ENCODE results near the gene VWA8. TPM values are rescaled to one million over a fixed set of nuclear protein-coding genes. Genes with fewer than 3 reads are reported as not detected.

VWA8 gene
- total and polyA plus RNA-seq, 12 donors: 7.5 to 71.6 (median 54.3) TPM

DNA sequence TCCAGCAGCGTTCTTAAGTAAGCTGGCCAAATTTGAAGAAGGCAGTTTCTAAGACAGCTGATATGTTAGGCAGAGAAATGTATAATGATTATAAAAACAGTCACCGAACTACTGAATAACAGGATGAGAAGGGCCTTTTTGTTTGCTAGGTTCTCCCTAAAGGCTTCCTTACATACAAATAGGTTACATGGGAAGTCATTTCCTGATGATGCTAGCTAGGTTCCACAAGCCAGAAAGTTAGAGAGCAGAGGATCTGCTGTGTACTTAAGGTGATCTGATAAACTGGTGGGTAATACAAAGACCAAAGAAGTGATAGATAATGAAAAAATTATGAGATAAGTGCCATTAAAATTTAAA is 139.7 kb downstream of the VWA8 start:
- intact Hi-C loops (cut with DNase I): no loop called here
- H3K4me3 ChIP-seq: no peak overlapping the region
- DNase-seq (no peak), ATAC-seq (peak in 3 of 8 donors; percentile 56 to 79 (median 68))
- 66 to 71% methylated on average over 2 of the region's 2 CpGs for WGBS, 2 donors
- H3K27me3 ChIP-seq: no peaks in the 10 kb centered on the region
- peaks cover 0 to 38% (median 5%) of the 10 kb centered on the region in 9 donors for H3K36me3 ChIP-seq
- H3K27ac ChIP-seq: peak overlapping the region in 7 of 10 donors; percentile 0 to 52 (median 38)
- TF ChIP-seq, protein P1, sequence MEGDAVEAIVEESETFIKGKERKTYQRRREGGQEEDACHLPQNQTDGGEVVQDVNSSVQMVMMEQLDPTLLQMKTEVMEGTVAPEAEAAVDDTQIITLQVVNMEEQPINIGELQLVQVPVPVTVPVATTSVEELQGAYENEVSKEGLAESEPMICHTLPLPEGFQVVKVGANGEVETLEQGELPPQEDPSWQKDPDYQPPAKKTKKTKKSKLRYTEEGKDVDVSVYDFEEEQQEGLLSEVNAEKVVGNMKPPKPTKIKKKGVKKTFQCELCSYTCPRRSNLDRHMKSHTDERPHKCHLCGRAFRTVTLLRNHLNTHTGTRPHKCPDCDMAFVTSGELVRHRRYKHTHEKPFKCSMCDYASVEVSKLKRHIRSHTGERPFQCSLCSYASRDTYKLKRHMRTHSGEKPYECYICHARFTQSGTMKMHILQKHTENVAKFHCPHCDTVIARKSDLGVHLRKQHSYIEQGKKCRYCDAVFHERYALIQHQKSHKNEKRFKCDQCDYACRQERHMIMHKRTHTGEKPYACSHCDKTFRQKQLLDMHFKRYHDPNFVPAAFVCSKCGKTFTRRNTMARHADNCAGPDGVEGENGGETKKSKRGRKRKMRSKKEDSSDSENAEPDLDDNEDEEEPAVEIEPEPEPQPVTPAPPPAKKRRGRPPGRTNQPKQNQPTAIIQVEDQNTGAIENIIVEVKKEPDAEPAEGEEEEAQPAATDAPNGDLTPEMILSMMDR (IDR thresholded peaks at IDR 0.05): no peak
- no peaks in the 10 kb centered on the region for H3K9me3 ChIP-seq
- H3K4me1 ChIP-seq: peaks cover 0 to 26% (median 5%) of the 10 kb centered on the region in 9 donors

DNA sequence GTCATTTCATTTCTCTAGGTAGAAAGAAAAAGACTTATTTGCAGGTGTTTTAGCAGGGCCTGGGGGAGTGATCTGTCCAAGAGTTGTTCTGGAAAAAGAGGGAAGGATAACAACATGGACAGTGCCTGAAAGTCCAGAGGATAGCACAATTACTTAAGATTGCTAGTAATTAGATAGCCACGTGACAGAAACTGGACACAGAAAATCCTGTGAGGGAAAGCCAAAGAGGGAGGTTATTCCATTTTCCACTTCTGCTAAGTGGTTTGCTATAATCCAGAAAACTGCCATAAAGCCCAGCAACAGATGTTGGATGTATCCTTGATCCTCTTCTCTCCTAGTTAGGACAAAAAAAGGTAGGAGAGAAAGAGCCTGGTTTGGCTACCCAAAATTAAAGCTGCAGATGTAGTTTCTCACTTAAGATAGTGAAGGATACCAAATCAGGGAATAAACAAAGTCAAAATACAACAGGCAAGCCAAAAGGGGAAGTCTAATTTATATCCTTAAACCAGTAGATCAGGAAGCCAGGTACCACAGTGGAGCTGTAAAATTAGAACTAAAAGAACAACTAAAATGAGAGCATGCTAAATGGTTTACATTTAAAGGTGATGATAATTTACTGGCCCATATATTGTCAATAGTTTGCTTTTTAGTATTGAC is 140.2 kb downstream of the VWA8 start:
- ATAC-seq (peak in 1 of 8 donors; percentile 13), DNase-seq (no peak)
- H3K27me3 ChIP-seq: no peaks in the 10 kb centered on the region
- H3K27ac ChIP-seq: peak overlapping the region in 7 of 10 donors; percentile 0 to 52 (median 38)
- H3K4me3 ChIP-seq: no peak overlapping the region
- intact Hi-C loops (cut with DNase I): no loop called here
- peaks cover 0 to 39% (median 8%) of the 10 kb centered on the region in 9 donors for H3K36me3 ChIP-seq
- H3K9me3 ChIP-seq: peaks cover 0 to 1% (median 0%) of the 10 kb centered on the region in 11 donors
- TF ChIP-seq, protein P1 (IDR thresholded peaks at IDR 0.05): no peak
- WGBS, 2 donors: 65 to 66% methylated on average over 1 of the region's 1 CpG
- peaks cover 0 to 22% (median 2%) of the 10 kb centered on the region in 9 donors for H3K4me1 ChIP-seq

DNA sequence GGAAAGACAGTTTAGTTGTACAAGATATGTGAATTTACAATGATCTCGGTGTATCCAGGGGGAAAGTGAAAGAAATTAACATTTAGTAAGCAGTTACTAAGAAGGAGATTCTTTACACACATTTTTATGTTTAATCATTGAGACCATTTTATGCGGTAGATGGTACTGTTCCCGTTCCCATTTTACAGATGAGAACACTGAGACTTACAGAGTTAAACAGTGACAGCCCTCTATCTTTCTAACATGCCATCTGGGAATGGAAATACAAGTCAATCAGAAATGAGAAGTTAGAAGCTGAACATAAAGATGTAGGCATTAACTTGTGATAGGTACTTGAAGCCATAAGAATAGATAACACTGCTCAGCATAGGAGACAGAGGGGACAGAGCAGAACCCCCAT is 144.9 kb downstream of the VWA8 start:
- Histone ChIP-seq H3K4me1 (peaks cover 0 to 26% (median 11%) of the 10 kb centered on the region in 9 donors), H3K27ac (no peak overlapping the region), H3K4me3 (no peak overlapping the region), H3K9me3 (peaks cover 0 to 8% (median 0%) of the 10 kb centered on the region in 11 donors), H3K36me3 (peaks cover 0 to 48% (median 16%) of the 10 kb centered on the region in 9 donors), H3K27me3 (no peaks in the 10 kb centered on the region)
- 96 to 99% methylated on average over 3 of the region's 3 CpGs for WGBS, 2 donors
- ATAC-seq (no peak), DNase-seq (no peak)
- TF ChIP-seq, protein P1 (IDR thresholded peaks at IDR 0.05): no peak
- intact Hi-C loops (cut with DNase I): no loop called here

DNA sequence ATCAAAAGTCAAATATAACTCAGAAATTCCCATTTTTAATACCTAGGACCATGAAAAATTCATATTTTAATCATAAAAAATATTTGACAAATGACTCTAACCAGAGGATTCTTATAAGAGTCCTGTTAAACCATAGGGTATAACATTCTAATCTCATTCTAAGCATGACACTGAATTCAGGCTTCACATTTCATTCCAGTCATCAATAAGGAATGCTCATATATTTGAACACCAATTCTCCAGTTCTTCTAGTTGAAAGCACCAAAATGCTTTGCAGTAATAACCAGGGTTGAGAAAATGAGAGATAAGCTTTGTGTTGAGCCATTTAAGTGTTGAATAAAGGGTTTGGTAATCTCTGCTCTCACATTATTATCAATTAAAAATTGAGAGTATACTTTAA is 147.5 kb downstream of the VWA8 start:
- Histone ChIP-seq H3K4me1 (peaks cover 0 to 17% (median 11%) of the 10 kb centered on the region in 9 donors), H3K4me3 (no peak overlapping the region), H3K27ac (no peak overlapping the region), H3K9me3 (peaks cover 0 to 8% (median 0%) of the 10 kb centered on the region in 11 donors), H3K36me3 (peaks cover 0 to 62% (median 22%) of the 10 kb centered on the region in 9 donors), H3K27me3 (no peaks in the 10 kb centered on the region)
- TF ChIP-seq, protein P1 (IDR thresholded peaks at IDR 0.05): no peak
- intact Hi-C loops (cut with DNase I): no loop called here
- ATAC-seq: no peak
- DNase-seq: no peak

Data from heart right ventricle (tissue), 16 donors.